ENCODE results near the gene RASSF8.

RASSF8 gene

GRCh38 chr12:26126340-26127284 is 168.1 kb downstream of the RASSF8 start:
- peak; percentile 89 for DNase-seq
- in situ Hi-C loops (cut with HindIII; ENCODE audit: low pct_ligation_motif_present, low pct_unique_long_range_greater_than_20kb, low sequenced_read_pairs): no loop called here

GRCh38 chr12:26127404-26127803 is 168.9 kb downstream of the RASSF8 start:
- DNase-seq: no peak
- in situ Hi-C loops (cut with HindIII; ENCODE audit: low pct_ligation_motif_present, low pct_unique_long_range_greater_than_20kb, low sequenced_read_pairs): no loop called here

GRCh38 chr12:26128168-26128567 is 169.7 kb downstream of the RASSF8 start:
- in situ Hi-C loops (cut with HindIII; ENCODE audit: low pct_ligation_motif_present, low pct_unique_long_range_greater_than_20kb, low sequenced_read_pairs): no loop called here
- DNase-seq: no peak

Measured in ACHN (cell line).